H1 (cell line): ENCODE measurements around the gene RRAS2. TPM values are rescaled to one million over a fixed set of nuclear protein-coding genes. Genes with fewer than 3 reads are reported as not detected.

Experiments used
- BACH1 ChIP-seq: IDR thresholded peaks from 2 replicates; pipeline ENCODE4 v1.6.1; 2012; ENCODE audit warnings: low read length, improper control_type of control experiment
- BRCA1 ChIP-seq: IDR thresholded peaks from 2 replicates; pipeline ENCODE4 v1.6.1; 2012; ENCODE audit warnings: low read depth, low read length, improper control_type of control experiment
- TCF12 ChIP-seq: IDR thresholded peaks from 2 replicates; pipeline ENCODE4 v1.6.1; 2011; ENCODE audit warnings: low read depth, mild to moderate bottlenecking, low read length
- polyA plus RNA-seq, 7 experiments: library from polyadenylated mRNA; depleted of rRNA in 3 of 7; stranded (reverse) in 5 of 7; unstranded in 2 of 7; fragments of >200 nt in 5 of 7; fragments of 200-250 nt in 2 of 7; gene quantifications; 1 replicate in 5 of 7; 2 replicates in 1 of 7; 4 replicates in 1 of 7; pipeline versions ENCODE4 v1.2.1 to v1.2.3, GENCODE V29; 2011 to 2013; ENCODE audit warnings: missing spikeins in 2 of 7, mixed read lengths in 2 of 7
- total RNA-seq: library from RNA; stranded (reverse); fragmentation: NEBNext Ultra II Directional; extraction: Animal tissue kit (Norgen Biotek cat#: 25700); gene quantifications from 2 replicates; pipeline ENCODE4 v1.2.1, GENCODE V29; 2021

The RRAS2 gene
- total and polyA plus RNA-seq, 2 of the 8 experiments (the other 6 are each of a cell fraction or from before 2014, with no cell fraction given): 72.3 to 234 TPM

DNA sequence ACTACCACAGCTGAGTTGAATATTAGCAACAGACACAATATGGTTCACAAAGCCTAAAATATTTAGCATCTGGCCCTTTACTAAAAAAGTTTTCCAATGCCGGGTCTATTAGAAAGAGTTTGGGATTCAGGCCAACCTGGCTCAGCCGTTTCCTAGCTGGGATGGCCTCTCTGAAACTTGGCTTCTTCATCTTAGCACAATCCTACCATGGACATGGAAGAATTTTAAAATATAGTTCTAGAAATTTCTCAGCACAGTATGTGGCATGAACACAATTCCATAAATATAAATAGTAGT, 103.8 kb downstream of the RRAS2 start (continued):
- TF ChIP-seq BRCA1 (no peak), BACH1 (no peak), TCF12 (no peak)
